HUES6 (cell line): ENCODE data around the gene GPR84.

Source experiments
- H3K27ac ChIP-seq: 2 replicates; pipeline ENCODE4 v1.7.0; 2013; ENCODE audit warnings: low read depth, mild to moderate bottlenecking, low read length, inconsistent platforms
- H3K27me3 ChIP-seq: 2 replicates; pipeline ENCODE4 v1.6.1; 2013; ENCODE audit warnings: low read length; ENCODE audit not compliant: control insufficient read depth, insufficient read depth
- H3K36me3 ChIP-seq: 2 replicates; pipeline ENCODE4 v1.6.1; 2013; ENCODE audit warnings: low read length; ENCODE audit not compliant: control insufficient read depth, insufficient read depth
- H3K4me1 ChIP-seq: 2 replicates; pipeline ENCODE4 v1.6.1; 2013; ENCODE audit warnings: low read length; ENCODE audit not compliant: control insufficient read depth, insufficient read depth
- H3K4me3 ChIP-seq: 2 replicates; pipeline ENCODE4 v1.5.1; 2013; ENCODE audit warnings: low read depth, low read length
- H3K9ac ChIP-seq: one replicate; pipeline ENCODE4 v1.6.1; 2013; ENCODE audit warnings: mild to moderate bottlenecking, low read length
- H3K9me3 ChIP-seq: 2 replicates; pipeline ENCODE4 v1.6.1; 2013; ENCODE audit warnings: low read depth, low read length; ENCODE audit not compliant: control insufficient read depth, insufficient read depth

The GPR84 gene

GRCh38 chr12:54404061-54405004 is 40.0 kb upstream of the GPR84 start:
- no peak overlapping the region for H3K27ac ChIP-seq
- H3K9ac ChIP-seq, result no peak overlapping the region
- H3K27me3 ChIP-seq, result no peaks in the 10 kb centered on the region
- H3K36me3 ChIP-seq, result peaks cover 81% of the 10 kb centered on the region
- H3K9me3 ChIP-seq, result no peaks in the 10 kb centered on the region
- peaks cover 4% of the 10 kb centered on the region; the same call in 1 of the 2 replicates for H3K4me1 ChIP-seq
- H3K4me3 ChIP-seq, result no peak overlapping the region

- H3K36me3 ChIP-seq, result peaks cover 79% of the 10 kb centered on the region
- H3K4me1 ChIP-seq, result peaks cover 4% of the 10 kb centered on the region; the same call in 1 of the 2 replicates
- H3K27ac ChIP-seq, result no peak overlapping the region
Observed at GRCh38 chr12:54401119-54401518, 36.8 kb upstream of the GPR84 start.

GRCh38 chr12:54398995-54399793 is 34.9 kb upstream of the GPR84 start:
- Histone ChIP-seq H3K4me1 (no peaks in the 10 kb centered on the region), H3K9ac (no peak overlapping the region), H3K9me3 (no peaks in the 10 kb centered on the region), H3K4me3 (no peak overlapping the region), H3K27me3 (no peaks in the 10 kb centered on the region), H3K36me3 (peaks cover 76% of the 10 kb centered on the region), H3K27ac (no peak overlapping the region)

More at GRCh38 chr12:54401119-54401518, 36.8 kb upstream of the GPR84 start:
- Histone ChIP-seq H3K9me3 (no peaks in the 10 kb centered on the region), H3K9ac (no peak overlapping the region), H3K27me3 (no peaks in the 10 kb centered on the region), H3K4me3 (no peak overlapping the region)

- Histone ChIP-seq H3K4me1 (peaks cover 9% of the 10 kb centered on the region), H3K9ac (no peak overlapping the region), H3K27ac (no peak overlapping the region), H3K4me3 (no peak overlapping the region), H3K27me3 (no peaks in the 10 kb centered on the region), H3K36me3 (peaks cover 66% of the 10 kb centered on the region), H3K9me3 (no peaks in the 10 kb centered on the region)
Observed at GRCh38 chr12:54398218-54398617, 33.9 kb upstream of the GPR84 start.

- Histone ChIP-seq H3K4me1 (peaks cover 13% of the 10 kb centered on the region), H3K9me3 (no peaks in the 10 kb centered on the region), H3K4me3 (no peak overlapping the region), H3K27ac (no peak overlapping the region), H3K36me3 (peaks cover 58% of the 10 kb centered on the region), H3K27me3 (peaks cover 4% of the 10 kb centered on the region; the same call in 1 of the 2 replicates), H3K9ac (no peak overlapping the region)
Observed at GRCh38 chr12:54397157-54397556, 32.9 kb upstream of the GPR84 start.

- H3K27ac ChIP-seq, result no peak overlapping the region
- no peak overlapping the region for H3K9ac ChIP-seq
- peaks cover 42% of the 10 kb centered on the region for H3K36me3 ChIP-seq
- H3K27me3 ChIP-seq, result peaks cover 4% of the 10 kb centered on the region; the same call in 1 of the 2 replicates
- H3K4me1 ChIP-seq, result peaks cover 18% of the 10 kb centered on the region
- no peak overlapping the region for H3K4me3 ChIP-seq
- no peaks in the 10 kb centered on the region for H3K9me3 ChIP-seq
Observed at GRCh38 chr12:54395545-54395944, 31.3 kb upstream of the GPR84 start.

- no peak overlapping the region for H3K9ac ChIP-seq
- peaks cover 4% of the 10 kb centered on the region; the same call in 1 of the 2 replicates for H3K27me3 ChIP-seq
- H3K36me3 ChIP-seq, result peaks cover 40% of the 10 kb centered on the region
- H3K4me1 ChIP-seq, result peaks cover 21% of the 10 kb centered on the region
- no peaks in the 10 kb centered on the region for H3K9me3 ChIP-seq
- H3K4me3 ChIP-seq, result no peak overlapping the region
- H3K27ac ChIP-seq, result no peak overlapping the region
Observed at GRCh38 chr12:54394986-54395385, 30.7 kb upstream of the GPR84 start.

- no peak overlapping the region for H3K4me3 ChIP-seq
- peaks cover 4% of the 10 kb centered on the region; the same call in 1 of the 2 replicates for H3K27me3 ChIP-seq
- no peak overlapping the region for H3K9ac ChIP-seq
- H3K36me3 ChIP-seq, result peaks cover 36% of the 10 kb centered on the region
- peaks cover 28% of the 10 kb centered on the region for H3K4me1 ChIP-seq
- no peaks in the 10 kb centered on the region for H3K9me3 ChIP-seq
- H3K27ac ChIP-seq, result no peak overlapping the region
Observed at GRCh38 chr12:54394281-54394719, 30.0 kb upstream of the GPR84 start.

GRCh38 chr12:54393743-54394142 is 29.5 kb upstream of the GPR84 start:
- peaks cover 34% of the 10 kb centered on the region for H3K4me1 ChIP-seq
- no peaks in the 10 kb centered on the region for H3K9me3 ChIP-seq
- peaks cover 32% of the 10 kb centered on the region for H3K36me3 ChIP-seq
- no peak overlapping the region for H3K4me3 ChIP-seq
- H3K27ac ChIP-seq, result no peak overlapping the region
- H3K9ac ChIP-seq, result no peak overlapping the region
- H3K27me3 ChIP-seq, result peaks cover 4% of the 10 kb centered on the region; the same call in 1 of the 2 replicates

GRCh38 chr12:54393207-54393609 is 28.9 kb upstream of the GPR84 start:
- peaks cover 39% of the 10 kb centered on the region for H3K4me1 ChIP-seq
- no peak overlapping the region for H3K4me3 ChIP-seq
- peaks cover 26% of the 10 kb centered on the region for H3K36me3 ChIP-seq
- no peak overlapping the region for H3K9ac ChIP-seq
- H3K27ac ChIP-seq, result no peak overlapping the region
- H3K9me3 ChIP-seq, result no peaks in the 10 kb centered on the region
- H3K27me3 ChIP-seq, result peaks cover 4% of the 10 kb centered on the region; the same call in 1 of the 2 replicates
